Esophagus squamous epithelium (tissue), 4 donors: ENCODE data around the gene SORCS1.

ENCODE experiments used
- POLR2A ChIP-seq, 4 donors: fragments of 450-650 bp; IDR thresholded peaks; one replicate each; pipeline ENCODE4 v1.6.1; 2017; ENCODE audit warnings: antibody characterized with exemption in 4 of 4, mild to moderate bottlenecking in 4 of 4, moderate library complexity in 3 of 4
- TF ChIP-seq, protein P1 (sequence below), 6 experiments: fragments of 450-650 bp in 4 of 6; fragments of 200-600 bp in 2 of 6; sonication (generic) in 2 of 6; IDR thresholded peaks; one replicate each; pipeline ENCODE4 v1.5.1; 2016 to 2019; ENCODE audit warnings: antibody characterized with exemption in 6 of 6, mild to moderate bottlenecking in 4 of 6, moderate library complexity in 4 of 6

DNA sequence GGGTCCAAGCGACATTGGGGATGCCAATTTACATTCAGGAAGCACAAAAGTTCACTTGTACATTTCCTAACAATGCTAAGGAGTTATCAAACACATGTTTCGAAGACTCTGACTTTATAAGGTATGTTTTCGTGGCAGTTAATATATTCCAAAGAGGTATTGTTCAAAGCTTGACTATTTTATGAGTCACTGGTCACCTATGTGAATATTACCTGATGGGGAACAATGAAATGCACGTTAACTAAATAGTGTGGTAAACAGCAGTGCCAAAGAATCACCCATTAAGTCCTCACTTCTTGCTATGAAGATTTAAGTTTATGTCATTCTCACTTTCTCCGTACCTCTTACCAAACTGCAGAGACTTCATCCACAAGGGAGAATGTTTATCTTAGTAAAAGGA is 550.2 kb downstream of the SORCS1 start:
- TF ChIP-seq, protein P1, sequence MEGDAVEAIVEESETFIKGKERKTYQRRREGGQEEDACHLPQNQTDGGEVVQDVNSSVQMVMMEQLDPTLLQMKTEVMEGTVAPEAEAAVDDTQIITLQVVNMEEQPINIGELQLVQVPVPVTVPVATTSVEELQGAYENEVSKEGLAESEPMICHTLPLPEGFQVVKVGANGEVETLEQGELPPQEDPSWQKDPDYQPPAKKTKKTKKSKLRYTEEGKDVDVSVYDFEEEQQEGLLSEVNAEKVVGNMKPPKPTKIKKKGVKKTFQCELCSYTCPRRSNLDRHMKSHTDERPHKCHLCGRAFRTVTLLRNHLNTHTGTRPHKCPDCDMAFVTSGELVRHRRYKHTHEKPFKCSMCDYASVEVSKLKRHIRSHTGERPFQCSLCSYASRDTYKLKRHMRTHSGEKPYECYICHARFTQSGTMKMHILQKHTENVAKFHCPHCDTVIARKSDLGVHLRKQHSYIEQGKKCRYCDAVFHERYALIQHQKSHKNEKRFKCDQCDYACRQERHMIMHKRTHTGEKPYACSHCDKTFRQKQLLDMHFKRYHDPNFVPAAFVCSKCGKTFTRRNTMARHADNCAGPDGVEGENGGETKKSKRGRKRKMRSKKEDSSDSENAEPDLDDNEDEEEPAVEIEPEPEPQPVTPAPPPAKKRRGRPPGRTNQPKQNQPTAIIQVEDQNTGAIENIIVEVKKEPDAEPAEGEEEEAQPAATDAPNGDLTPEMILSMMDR (IDR thresholded peaks at IDR 0.05) = no peak
- no peak for TF ChIP-seq POLR2A (IDR thresholded peaks at IDR 0.05)
